Spleen (tissue), 11 donors: ENCODE results near the gene ZBED5. TPM values are rescaled to one million over a fixed set of nuclear protein-coding genes. Genes with fewer than 3 reads are reported as not detected.

Experiments
- DNase-seq: peaks from one replicate; pipeline ENCODE4 v3.0.0-alpha.2; 2020
- H3K27ac ChIP-seq, 8 donors: fragments of 200-600 bp; sonication (generic) in 7 of 8; 1 replicate in 4 of 8; 2 replicates in 4 of 8; pipeline versions ENCODE4 v1.5.0 to v1.8.0; 2016 to 2021; ENCODE audit warnings: inconsistent platforms in 4 of 8, mild to moderate bottlenecking in 4 of 8, moderate library complexity in 1 of 8
- H3K27me3 ChIP-seq, 7 donors: fragments of 200-600 bp; sonication (generic) in 6 of 7; replicated peaks in 1 of 7; 1 replicate in 4 of 7; 2 replicates in 3 of 7; pipeline versions ENCODE4 v1.5.0 to v1.8.0; 2016 to 2021; ENCODE audit warnings: inconsistent platforms in 3 of 7, mild to moderate bottlenecking in 1 of 7
- H3K36me3 ChIP-seq, 6 donors: fragments of 200-600 bp; sonication (generic) in 5 of 6; 1 replicate in 4 of 6; 2 replicates in 2 of 6; pipeline versions ENCODE4 v1.5.0 to v1.8.0; 2016 to 2021; ENCODE audit warnings: inconsistent platforms in 2 of 6
- H3K4me1 ChIP-seq, 6 donors: fragments of 200-600 bp; sonication (generic) in 5 of 6; 1 replicate in 3 of 6; 2 replicates in 3 of 6; pipeline versions ENCODE4 v1.5.0 to v1.8.0; 2016 to 2021; ENCODE audit warnings: inconsistent platforms in 3 of 6
- H3K4me3 ChIP-seq, 8 donors: fragments of 200-600 bp; sonication (generic) in 7 of 8; 1 replicate in 4 of 8; 2 replicates in 4 of 8; pipeline versions ENCODE4 v1.5.0 to v1.8.0; 2016 to 2021; ENCODE audit warnings: inconsistent platforms in 4 of 8, mild to moderate bottlenecking in 4 of 8, moderate library complexity in 2 of 8
- H3K9me3 ChIP-seq, 8 donors: fragments of 200-600 bp; sonication (generic) in 7 of 8; 1 replicate in 4 of 8; 2 replicates in 4 of 8; pipeline versions ENCODE4 v1.5.0 to v1.8.0; 2016 to 2021; ENCODE audit warnings: inconsistent platforms in 4 of 8
- CTCF ChIP-seq, 11 experiments: fragments of 200-600 bp in 7 of 11; fragments of 450-650 bp in 4 of 11; sonication (generic) in 4 of 11; IDR thresholded peaks in 8 of 11; conservative IDR thresholded peaks in 3 of 11; 1 replicate in 7 of 11; 2 replicates in 4 of 11; pipeline versions ENCODE4 v1.4.0 to v1.8.0; 2016 to 2021; ENCODE audit warnings: antibody characterized with exemption in 11 of 11, inconsistent platforms in 4 of 11, mild to moderate bottlenecking in 1 of 11
- POLR2A ChIP-seq, 3 donors: fragments of 450-650 bp; IDR thresholded peaks; one replicate each; pipeline ENCODE4 v1.5.1; 2017; ENCODE audit warnings: antibody characterized with exemption in 3 of 3, mild to moderate bottlenecking in 1 of 3
- POLR2AphosphoS5 ChIP-seq, 3 donors: sonication (generic); formaldehyde crosslinking; IDR thresholded peaks; one replicate each; pipeline ENCODE4 v1.5.1; 2017; ENCODE audit warnings: antibody characterized with exemption in 3 of 3
- WGBS, 5 donors: extraction: QIAGEN DNeasy Blood & Tissue Kit in 3 of 5; methylation state at CpG; one replicate each; pipeline versions ENCODE4 v1.1.5 to v1.1.7; 2013 to 2018; 5-methylcytosine and 5-hydroxymethylcytosine counted together
- intact Hi-C: fragments of 100-400 bp; cut with DNase I; formaldehyde crosslinking; loops from one replicate; pipeline ENCODE4 v1.15.0; 2023; ENCODE audit warnings: low total_unique reads
- polyA plus RNA-seq, 3 donors: library from polyadenylated mRNA; stranded (reverse); fragments of 200-250 nt; gene quantifications; one replicate each; pipeline ENCODE4 v1.2.1, GENCODE V29; 2013
- total RNA-seq, 7 donors: library from RNA; depleted of rRNA in 3 of 7; stranded (reverse); fragments of >200 nt in 3 of 7; fragmentation: NEBNext Ultra II Directional in 4 of 7; extraction: Animal tissue kit (Norgen Biotek cat#: 25700) in 4 of 7; gene quantifications; one replicate each; pipeline versions ENCODE4 v1.1.0 to v1.2.1, GENCODE V29; 2016 to 2021
- donor health status: healthy with polysubstance abuse.
- donor health status: DM: no; HTN: no; CAD: no; lungs with moderate emphysema.
- donor health status: DM: no; HTN: no; CAD: no.
- donor health status: Bipolar disorder and iron deficiency.
- donor health status: healthy.
- donor health status: DM: no; HTN: no; CAD: no.
- donor health status: DM: yes; HTN: yes; CAD: no.

Gene ZBED5
- total and polyA plus RNA-seq, 10 donors, result 43.5 to 83.8 (median 63.6) TPM

- WGBS, 5 donors, result 93 to 99% (median 97%) methylated on average over 3 of the region's 3 CpGs
These were observed 9.6 kb downstream of the ZBED5 start for GRCh38 chr11:10847960-10848860.

GRCh38 chr11:10846660-10847059 is 11.2 kb downstream of the ZBED5 start:
- Histone ChIP-seq H3K9me3 (no peaks in the 10 kb centered on the region), H3K27me3 (no peaks in the 10 kb centered on the region), H3K4me3 (no peak overlapping the region), H3K4me1 (peaks cover 0 to 3% (median 0%) of the 10 kb centered on the region in 6 donors), H3K36me3 (peaks cover 0 to 20% (median 3%) of the 10 kb centered on the region in 6 donors), H3K27ac (no peak overlapping the region)
- no peak for TF ChIP-seq POLR2A (IDR thresholded peaks at IDR 0.05)
- TF ChIP-seq CTCF (IDR thresholded peaks at IDR 0.05 in 8 of 11, conservative IDR thresholded peaks at IDR 0.05 in 3 of 11), result no peak
- TF ChIP-seq POLR2AphosphoS5 (IDR thresholded peaks at IDR 0.05), result no peak
- intact Hi-C loops, result no loop called here
- no peak for DNase-seq

More at GRCh38 chr11:10847960-10848860, 9.6 kb downstream of the ZBED5 start:
- H3K27ac ChIP-seq, result no peak overlapping the region
- no peaks in the 10 kb centered on the region for H3K9me3 ChIP-seq
- H3K4me3 ChIP-seq, result no peak overlapping the region
- peaks cover 0 to 16% (median 0%) of the 10 kb centered on the region in 6 donors for H3K4me1 ChIP-seq
- no peaks in the 10 kb centered on the region for H3K27me3 ChIP-seq
- TF ChIP-seq CTCF (IDR thresholded peaks at IDR 0.05 in 8 of 11, conservative IDR thresholded peaks at IDR 0.05 in 3 of 11), result no peak
- TF ChIP-seq POLR2A (IDR thresholded peaks at IDR 0.05), result no peak
- no peak for TF ChIP-seq POLR2AphosphoS5 (IDR thresholded peaks at IDR 0.05)
- peaks cover 0 to 35% (median 12%) of the 10 kb centered on the region in 6 donors for H3K36me3 ChIP-seq
- no peak for DNase-seq
- intact Hi-C loops, result no loop called here

DNA sequence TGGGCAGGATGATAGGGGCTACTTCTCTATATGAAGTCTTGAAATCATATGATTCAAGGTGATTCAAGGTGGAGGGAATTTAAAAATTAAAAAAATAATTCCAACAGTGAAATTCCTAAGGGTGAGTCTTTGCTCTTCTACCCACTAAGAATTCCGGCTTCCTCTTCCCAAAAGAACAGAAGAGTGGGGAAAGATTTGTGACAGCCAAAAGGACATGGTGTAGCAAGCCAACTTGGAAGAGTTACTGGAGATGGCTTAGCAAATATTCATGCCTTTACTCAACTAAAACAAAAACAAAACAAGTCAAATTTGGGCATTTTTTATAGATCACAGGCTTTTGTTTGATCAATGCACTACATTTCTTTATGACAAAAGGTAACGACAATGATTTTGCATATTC is 12.3 kb downstream of the ZBED5 start:
- intact Hi-C loops, result no loop called here
- H3K27me3 ChIP-seq, result no peaks in the 10 kb centered on the region
- 87 to 97% (median 94%) methylated on average over 2 of the region's 2 CpGs for WGBS, 5 donors

More for the DNA sequence above, 12.3 kb downstream of the ZBED5 start:
- Histone ChIP-seq H3K4me1 (peaks cover 0 to 4% (median 0%) of the 10 kb centered on the region in 6 donors), H3K9me3 (no peaks in the 10 kb centered on the region), H3K27ac (no peak overlapping the region), H3K36me3 (peaks cover 0 to 9% (median 0%) of the 10 kb centered on the region in 6 donors), H3K4me3 (no peak overlapping the region)
- no peak for DNase-seq
- TF ChIP-seq POLR2A (IDR thresholded peaks at IDR 0.05) (no peak), POLR2AphosphoS5 (IDR thresholded peaks at IDR 0.05) (no peak), CTCF (IDR thresholded peaks at IDR 0.05 in 8 of 11, conservative IDR thresholded peaks at IDR 0.05 in 3 of 11) (no peak)
